ENCODE results near the gene DR1. TPM values are rescaled to one million over a fixed set of nuclear protein-coding genes. Genes with fewer than 3 reads are reported as not detected.
"Not testable (repeated sequence)": the region's sequence is repeated elsewhere in the genome, so short reads cannot be mapped to it uniquely, and the experiment has no call there.

Gene DR1
- total RNA-seq, 1 donor from 2014 or later: 16.2 TPM

DNA sequence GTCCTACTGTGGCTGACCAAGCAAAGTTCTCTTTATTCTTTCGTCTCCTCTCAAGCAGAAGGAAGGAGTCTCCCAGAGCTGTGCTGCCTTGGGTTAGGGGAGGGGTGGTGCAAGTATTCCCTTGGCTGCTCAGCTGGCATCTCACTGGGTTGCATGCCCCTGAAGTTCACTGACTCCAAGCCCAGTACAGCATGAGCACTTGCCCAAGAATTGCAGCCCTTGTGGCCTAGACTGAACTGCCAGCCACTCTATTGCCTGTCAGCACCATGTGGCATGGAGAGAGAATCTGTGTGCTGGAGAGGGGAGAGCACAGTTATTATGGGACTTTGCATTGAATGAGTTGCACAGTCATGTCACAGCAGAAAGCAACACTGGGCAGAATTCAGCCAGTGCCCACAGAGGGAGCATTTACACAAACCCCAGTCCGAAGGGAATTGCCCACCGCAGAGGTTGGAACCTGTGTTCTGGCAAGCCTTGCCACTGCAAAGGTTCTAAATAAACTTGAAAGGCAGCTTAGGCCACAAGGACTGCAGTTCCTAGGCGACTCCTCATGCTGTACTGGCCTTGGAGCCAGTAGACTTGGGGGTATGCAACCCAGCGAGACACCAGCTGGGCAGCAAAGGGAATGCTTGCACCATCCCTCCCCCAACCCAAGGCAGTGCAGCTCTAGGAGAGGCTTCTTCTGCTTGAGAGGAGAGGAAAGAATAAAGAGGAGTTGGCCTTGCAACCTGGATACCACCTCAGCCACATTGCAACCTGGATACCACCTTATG is 28.8 kb downstream of the DR1 start:
- ATAC-seq (no peak), DNase-seq (ENCODE audit: low spot score) (no peak)

GRCh38 chr1:93384656-93385055 is 38.9 kb downstream of the DR1 start:
- ATAC-seq (no peak), DNase-seq (ENCODE audit: low spot score) (no peak)

DNA sequence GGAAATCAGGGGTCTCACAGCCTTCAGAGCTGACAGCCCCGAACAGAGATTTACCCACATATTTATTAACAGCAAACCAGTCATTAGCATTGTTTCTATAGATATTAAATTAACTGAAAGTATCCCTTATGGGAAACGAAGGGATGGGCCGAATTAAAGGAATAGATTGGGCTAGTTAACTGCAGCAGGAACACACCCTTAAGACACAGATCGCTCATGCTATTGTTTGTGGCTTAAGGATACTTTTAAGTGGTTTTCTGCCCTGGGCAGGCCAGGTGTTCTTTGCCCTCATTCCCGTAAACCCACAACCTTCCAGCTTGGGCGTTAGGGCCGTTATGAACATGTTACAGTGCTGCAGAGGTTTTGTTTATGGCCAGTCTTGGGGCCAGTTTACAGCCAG is 40.6 kb downstream of the DR1 start:
- DNase-seq (ENCODE audit: low spot score): not testable (repeated sequence)

DNA sequence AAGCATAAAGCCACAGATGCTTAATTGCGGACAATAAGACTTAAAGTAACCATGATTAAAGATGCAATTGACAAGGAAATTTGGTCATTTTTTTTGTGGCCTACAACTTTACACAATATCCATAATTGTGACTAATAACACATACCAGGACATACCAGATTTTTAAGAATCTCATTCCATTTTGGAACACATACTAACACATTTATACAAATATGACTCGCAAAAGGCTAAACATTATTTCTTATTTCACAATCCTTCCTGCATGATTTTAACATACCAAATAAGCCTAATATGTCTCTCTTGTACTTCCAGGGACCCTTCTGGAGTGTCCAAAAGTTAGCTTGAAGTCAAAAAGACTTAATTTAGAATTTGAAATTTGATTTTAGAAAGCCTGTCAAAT is 48.8 kb downstream of the DR1 start:
- no peak for ATAC-seq
- DNase-seq (ENCODE audit: low spot score): no peak

More for the DNA sequence above, 40.6 kb downstream of the DR1 start:
- ATAC-seq: not testable (repeated sequence)

GRCh38 chr1:93395195-93395594 is 49.5 kb downstream of the DR1 start:
- DNase-seq (ENCODE audit: low spot score) (no peak), ATAC-seq (no peak)

DNA sequence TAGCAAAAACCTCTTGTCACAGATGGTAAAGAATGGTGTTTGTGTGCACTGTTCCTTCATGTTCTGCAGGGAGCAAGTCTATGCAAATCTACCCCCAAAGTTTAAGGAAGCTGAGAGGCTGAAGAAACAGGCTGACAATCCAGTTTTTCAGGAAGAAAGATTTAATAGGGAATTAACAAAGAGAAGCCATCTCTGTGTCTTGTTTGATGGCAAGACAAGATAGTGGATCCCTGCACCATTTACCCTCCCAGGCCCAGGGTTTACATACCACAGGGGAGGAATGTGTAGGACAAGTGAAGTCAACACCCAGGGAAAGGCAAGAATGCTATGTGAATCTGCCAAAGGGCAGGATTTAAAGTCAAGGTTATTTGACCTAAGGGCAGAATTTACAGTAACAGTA is 54.1 kb downstream of the DR1 start:
- DNase-seq (ENCODE audit: low spot score): no peak
- ATAC-seq: no peak

- ATAC-seq (no peak), DNase-seq (ENCODE audit: low spot score) (no peak)
These were observed 62.5 kb downstream of the DR1 start for GRCh38 chr1:93408203-93408602.

DNA sequence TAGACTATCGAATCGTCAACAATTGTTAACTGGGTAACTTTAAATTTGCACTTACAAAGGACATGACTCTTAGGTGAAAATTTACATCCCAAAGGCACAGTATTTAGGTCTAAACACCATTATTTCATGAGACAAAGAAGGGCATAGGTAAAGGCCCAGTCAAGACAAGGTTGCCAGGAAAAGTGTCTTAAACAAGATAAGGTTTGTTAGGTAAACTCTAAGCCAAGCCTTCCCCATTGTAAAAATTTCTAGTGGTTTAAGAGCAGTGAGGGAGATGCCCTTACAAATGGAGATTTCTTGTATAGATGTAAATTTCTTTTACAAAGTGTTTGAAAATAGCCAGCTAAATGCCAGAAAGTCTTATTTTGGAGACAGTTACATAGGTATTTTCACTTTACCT is 65.3 kb downstream of the DR1 start:
- DNase-seq (ENCODE audit: low spot score) (no peak), ATAC-seq (no peak)

DNA sequence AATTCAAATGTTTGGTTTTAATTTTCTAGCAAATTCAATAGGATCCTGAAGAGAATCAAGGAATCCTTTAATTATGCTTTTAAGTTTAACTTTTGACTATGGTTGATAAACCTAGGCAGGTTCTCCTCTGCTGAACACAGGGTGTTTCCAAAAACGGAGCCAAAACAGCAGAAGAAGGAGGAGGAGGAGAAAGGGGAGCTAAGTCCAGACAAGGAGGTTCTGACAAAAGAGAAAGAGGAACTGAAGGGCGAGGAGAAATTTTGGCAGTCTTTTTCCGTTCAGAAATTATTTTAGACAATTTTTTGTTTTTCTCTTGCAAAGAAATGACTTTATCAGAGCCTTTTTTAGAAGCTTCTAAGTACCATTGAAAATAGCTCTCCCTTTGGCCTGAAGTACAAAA is 69.0 kb downstream of the DR1 start:
- no peak for DNase-seq (ENCODE audit: low spot score)
- ATAC-seq: no peak

GRCh38 chr1:93415296-93415695 is 69.6 kb downstream of the DR1 start:
- DNase-seq (ENCODE audit: low spot score) (no peak), ATAC-seq (no peak)

GRCh38 chr1:93416183-93416582 is 70.5 kb downstream of the DR1 start:
- ATAC-seq: no peak
- no peak for DNase-seq (ENCODE audit: low spot score)

Other genes with a start within 250 kb of the DR1 start
- gene TMED5, start 165.5 kb upstream of the DR1 start, total RNA-seq: 68.5 TPM
- 2.3 TPM for gene CCDC18, start 165.2 kb upstream of the DR1 start, total RNA-seq
- gene FNBP1L, start 102.2 kb downstream of the DR1 start, total RNA-seq: 9.2 TPM

Data from left lobe of liver (tissue), 2 donors.